DND-41 (cell line): ENCODE measurements around the gene MUC6.

ENCODE experiments used
- EZH2 ChIP-seq: IDR thresholded peaks from 3 replicates; pipeline ENCODE4 v1.6.1; 2012; ENCODE audit warnings: borderline replicate concordance, low read depth, mild to moderate bottlenecking, moderate library complexity, low read length, inconsistent platforms; ENCODE audit not compliant: severe bottlenecking
- TF ChIP-seq, protein P1 (sequence below): IDR thresholded peaks from 2 replicates; pipeline ENCODE4 v1.5.1; 2012; ENCODE audit warnings: borderline replicate concordance, low read length, moderate library complexity, mild to moderate bottlenecking; ENCODE audit not compliant: poor library complexity, severe bottlenecking; ENCODE audit errors: extremely low read depth

DNA sequence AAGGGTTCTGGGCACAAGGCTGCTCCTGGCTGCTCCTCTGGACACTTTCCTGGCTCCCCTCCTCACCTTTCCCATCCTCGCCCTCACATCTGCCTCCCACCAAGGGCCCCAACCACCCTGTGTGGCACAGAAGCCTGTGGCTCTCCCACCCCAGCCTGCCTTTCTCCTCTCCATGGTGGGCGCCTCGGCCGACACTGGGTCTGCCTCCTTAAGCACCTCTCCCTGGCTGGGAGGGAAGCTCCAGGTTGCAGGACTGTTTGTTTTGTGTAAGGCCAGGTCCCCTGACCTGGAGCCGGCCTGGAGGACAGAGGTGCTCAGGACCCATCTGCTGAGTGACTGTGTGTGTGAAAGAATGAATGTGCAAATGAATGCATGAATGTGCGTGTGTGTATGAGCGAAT is 14.1 kb downstream of the MUC6 start:
- TF ChIP-seq, protein P1, sequence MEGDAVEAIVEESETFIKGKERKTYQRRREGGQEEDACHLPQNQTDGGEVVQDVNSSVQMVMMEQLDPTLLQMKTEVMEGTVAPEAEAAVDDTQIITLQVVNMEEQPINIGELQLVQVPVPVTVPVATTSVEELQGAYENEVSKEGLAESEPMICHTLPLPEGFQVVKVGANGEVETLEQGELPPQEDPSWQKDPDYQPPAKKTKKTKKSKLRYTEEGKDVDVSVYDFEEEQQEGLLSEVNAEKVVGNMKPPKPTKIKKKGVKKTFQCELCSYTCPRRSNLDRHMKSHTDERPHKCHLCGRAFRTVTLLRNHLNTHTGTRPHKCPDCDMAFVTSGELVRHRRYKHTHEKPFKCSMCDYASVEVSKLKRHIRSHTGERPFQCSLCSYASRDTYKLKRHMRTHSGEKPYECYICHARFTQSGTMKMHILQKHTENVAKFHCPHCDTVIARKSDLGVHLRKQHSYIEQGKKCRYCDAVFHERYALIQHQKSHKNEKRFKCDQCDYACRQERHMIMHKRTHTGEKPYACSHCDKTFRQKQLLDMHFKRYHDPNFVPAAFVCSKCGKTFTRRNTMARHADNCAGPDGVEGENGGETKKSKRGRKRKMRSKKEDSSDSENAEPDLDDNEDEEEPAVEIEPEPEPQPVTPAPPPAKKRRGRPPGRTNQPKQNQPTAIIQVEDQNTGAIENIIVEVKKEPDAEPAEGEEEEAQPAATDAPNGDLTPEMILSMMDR: no peak
- no peak for TF ChIP-seq EZH2
